ENCODE data around the gene COX8C.
"Not testable (repeated sequence)": the region's sequence is repeated elsewhere in the genome, so short reads cannot be mapped to it uniquely, and the experiment has no call there.

The COX8C gene

GRCh38 chr14:93375673-93376156, 28.7 kb downstream of the COX8C start:
- no peak for DNase-seq (ENCODE audit: low read depth)

- no peak for DNase-seq (ENCODE audit: low read depth)
Observed at GRCh38 chr14:93379831-93380230, 32.8 kb downstream of the COX8C start.

- DNase-seq (ENCODE audit: low read depth) = no peak
Observed at GRCh38 chr14:93381644-93382043, 34.7 kb downstream of the COX8C start.

- not testable (repeated sequence) for DNase-seq (ENCODE audit: low read depth)
Observed at GRCh38 chr14:93384256-93384655, 37.3 kb downstream of the COX8C start.

- DNase-seq (ENCODE audit: low read depth) = no peak
Observed at GRCh38 chr14:93395231-93395630, 48.2 kb downstream of the COX8C start.

- no peak for DNase-seq (ENCODE audit: low read depth)
Observed at GRCh38 chr14:93396456-93396855, 49.5 kb downstream of the COX8C start.

All from amniotic epithelial cell (primary cell).